WI38 (cell line): ENCODE results near the gene MTMR11.
"Not testable (repeated sequence)": the region's sequence is repeated elsewhere in the genome, so short reads cannot be mapped to it uniquely, and the experiment has no call there.

Experiments used
- H3K4me3 ChIP-seq: 2 replicates; pipeline ENCODE4 v1.5.1; 2011; ENCODE audit warnings: low read depth, mild to moderate bottlenecking, control low read depth, low read length
- TF ChIP-seq, protein P1 (sequence below): IDR thresholded peaks from 2 replicates; pipeline ENCODE4 v1.5.1; 2012; ENCODE audit warnings: low read depth, mild to moderate bottlenecking, control low read depth, low read length

Gene MTMR11

DNA sequence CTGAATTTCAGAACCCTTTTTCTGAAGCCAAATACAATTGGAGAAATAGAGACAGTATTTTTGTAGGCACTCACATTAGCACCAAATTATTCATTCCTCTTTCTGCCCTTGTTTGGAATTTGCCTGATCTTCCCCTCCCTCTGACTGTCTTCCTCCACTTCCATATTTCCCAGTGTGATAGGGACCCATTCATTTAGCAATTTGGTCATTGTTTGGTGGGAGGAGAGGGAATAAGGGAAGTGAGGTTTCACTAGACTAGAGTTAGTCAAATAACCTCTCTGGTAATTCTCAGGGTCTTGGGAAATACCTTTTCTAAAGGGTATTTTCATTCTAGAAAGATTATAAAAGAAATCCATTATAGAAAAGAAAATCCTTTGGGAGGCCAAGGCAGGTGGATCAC lies 31.0 kb upstream of the MTMR11 start:
- TF ChIP-seq, protein P1, sequence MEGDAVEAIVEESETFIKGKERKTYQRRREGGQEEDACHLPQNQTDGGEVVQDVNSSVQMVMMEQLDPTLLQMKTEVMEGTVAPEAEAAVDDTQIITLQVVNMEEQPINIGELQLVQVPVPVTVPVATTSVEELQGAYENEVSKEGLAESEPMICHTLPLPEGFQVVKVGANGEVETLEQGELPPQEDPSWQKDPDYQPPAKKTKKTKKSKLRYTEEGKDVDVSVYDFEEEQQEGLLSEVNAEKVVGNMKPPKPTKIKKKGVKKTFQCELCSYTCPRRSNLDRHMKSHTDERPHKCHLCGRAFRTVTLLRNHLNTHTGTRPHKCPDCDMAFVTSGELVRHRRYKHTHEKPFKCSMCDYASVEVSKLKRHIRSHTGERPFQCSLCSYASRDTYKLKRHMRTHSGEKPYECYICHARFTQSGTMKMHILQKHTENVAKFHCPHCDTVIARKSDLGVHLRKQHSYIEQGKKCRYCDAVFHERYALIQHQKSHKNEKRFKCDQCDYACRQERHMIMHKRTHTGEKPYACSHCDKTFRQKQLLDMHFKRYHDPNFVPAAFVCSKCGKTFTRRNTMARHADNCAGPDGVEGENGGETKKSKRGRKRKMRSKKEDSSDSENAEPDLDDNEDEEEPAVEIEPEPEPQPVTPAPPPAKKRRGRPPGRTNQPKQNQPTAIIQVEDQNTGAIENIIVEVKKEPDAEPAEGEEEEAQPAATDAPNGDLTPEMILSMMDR = no peak
- no peak overlapping the region for H3K4me3 ChIP-seq

DNA sequence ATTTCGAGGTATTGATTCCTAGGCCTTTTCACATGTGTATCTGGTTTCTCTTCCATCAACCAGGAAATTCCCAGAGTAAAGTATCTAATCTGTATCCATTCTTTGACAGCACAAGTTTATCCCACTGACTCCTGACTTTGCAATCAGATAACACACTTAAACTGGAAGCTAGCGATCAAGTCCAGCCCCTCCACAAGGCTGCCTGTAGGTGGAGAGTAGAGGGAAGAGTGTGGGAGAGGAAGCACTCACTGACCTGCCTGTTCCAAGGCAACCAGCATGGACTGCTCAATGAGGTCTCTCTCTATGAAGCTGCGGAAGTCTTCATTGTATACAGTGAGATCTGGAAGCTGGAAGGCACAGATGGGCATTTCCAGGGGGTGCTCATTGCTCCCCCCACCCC lies 30.4 kb upstream of the MTMR11 start:
- no peak overlapping the region for H3K4me3 ChIP-seq
- TF ChIP-seq, protein P1 = no peak

DNA sequence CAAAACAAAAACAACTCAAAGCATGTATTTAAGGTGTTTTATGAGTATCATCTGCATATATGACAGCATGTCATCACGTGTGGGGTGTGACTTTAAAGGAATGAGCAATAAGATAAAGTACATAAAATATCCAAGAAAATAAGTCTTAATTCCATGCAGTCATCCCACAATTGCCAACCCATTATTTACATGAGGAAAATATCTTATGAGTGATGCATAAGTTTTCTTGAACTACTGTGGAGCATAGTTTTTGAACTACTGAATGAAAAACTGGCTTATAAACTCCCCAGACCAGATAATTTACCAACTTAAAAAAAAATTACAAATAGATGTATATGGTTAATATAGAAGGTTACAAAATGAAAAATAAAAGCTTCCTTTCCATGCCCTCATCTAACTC lies 29.7 kb upstream of the MTMR11 start:
- TF ChIP-seq, protein P1 = no peak
- no peak overlapping the region for H3K4me3 ChIP-seq

DNA sequence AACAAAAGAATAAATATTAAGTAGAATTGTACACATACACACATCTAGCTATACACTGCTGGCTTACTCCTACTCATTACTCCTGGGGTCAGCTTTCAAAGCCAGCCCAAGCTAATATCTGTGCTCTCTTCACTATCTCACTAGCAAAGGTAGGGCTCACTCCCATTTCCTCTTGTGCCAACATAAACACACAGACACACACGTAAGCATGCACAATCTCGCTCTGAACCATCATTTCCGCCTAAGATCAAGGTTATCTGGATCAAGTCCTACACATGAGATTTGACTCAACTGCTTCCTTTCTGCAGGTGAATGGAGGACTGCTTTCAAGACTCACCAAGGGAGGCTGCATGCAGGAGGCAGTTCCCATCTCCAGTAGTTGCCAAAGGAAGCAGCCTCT lies 28.8 kb upstream of the MTMR11 start:
- no peak overlapping the region for H3K4me3 ChIP-seq
- TF ChIP-seq, protein P1 = no peak

DNA sequence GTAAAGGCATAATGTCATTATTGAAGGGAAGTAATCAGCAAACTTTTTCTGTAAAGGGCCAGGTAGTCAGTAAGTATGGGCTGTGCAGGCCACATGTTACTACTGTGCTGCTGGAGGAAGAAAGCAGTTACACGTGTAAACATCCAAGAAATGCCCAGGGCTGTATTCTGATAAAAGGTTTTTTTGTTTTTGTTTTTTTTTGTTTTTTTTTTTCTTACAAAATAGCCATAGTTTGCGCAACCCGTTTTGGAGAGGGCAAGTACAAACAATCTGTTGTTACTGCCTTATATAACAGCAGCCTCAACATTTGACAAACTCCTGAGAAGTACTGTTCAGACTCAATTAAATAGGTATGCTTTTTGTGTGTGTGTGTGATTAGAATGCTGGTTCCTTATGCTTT lies 26.7 kb upstream of the MTMR11 start:
- H3K4me3 ChIP-seq = no peak overlapping the region
- TF ChIP-seq, protein P1 = no peak

DNA sequence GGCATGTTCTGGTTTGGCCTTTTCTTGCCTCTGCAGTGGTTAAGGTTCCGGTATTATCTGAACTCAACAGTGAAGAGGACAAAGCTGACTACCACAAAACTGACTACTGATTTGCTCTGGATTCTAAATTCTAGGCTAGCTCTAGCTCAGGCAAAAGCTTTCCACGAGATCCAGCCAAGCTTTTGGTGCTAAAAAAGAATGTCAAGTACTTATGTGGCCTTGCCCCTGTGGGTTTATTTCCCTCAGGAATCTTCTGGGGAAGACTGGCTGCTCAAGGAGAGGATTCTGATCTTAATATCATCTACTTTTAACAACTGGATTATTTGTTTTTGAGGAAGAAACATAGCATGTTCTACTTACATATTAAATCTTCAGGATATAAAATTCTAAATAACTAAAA lies 26.1 kb upstream of the MTMR11 start:
- H3K4me3 ChIP-seq = no peak overlapping the region
- TF ChIP-seq, protein P1 = no peak

DNA sequence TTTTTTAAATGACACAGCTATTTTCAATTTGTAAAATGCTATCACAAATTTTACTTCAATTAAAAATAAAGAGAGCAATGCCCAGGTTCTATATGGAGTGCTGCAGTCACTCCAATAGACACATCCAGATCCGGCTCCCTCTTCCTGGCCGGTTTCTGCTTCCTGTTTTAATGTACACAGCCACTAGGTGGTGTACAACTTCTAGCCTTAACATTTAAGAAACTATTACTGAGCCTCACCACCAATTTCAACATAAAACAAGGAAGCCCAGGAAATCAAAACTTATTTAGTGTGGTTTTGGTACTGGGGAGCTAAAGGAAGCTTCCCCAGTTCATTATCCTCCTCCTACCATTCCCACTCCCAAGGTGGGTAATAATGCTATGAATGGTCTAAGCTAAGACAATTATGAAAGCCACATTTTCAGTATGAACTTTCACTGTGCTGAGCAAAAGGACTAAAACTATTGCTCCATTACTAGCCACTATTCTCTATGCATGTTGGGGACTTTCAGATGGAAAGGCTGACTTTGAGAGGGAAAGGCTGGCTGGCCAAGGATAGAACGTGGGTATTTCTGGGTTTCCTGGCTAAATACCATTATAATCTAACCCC lies 25.5 kb upstream of the MTMR11 start:
- H3K4me3 ChIP-seq = no peak overlapping the region
- TF ChIP-seq, protein P1 = peak; percentile 47

DNA sequence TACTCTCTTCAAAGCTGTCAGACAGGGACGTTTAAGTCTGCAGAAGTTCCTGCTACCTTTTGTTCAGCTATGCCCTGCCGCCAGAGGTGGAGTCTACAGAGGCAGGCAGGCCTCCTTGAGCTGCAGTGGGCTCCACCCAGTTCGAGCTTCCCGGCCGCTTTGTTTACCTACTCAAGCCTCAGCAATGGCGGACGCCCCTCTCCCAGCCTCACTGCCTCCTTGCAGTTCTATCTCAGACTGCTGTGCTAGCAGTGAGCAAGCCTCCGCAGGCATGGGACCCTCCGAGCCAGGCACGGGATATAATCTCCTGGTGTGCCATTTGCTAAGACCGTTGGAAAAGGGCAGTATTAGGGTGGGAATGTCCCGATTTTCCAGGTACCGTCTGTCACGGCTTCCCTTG lies 20.9 kb upstream of the MTMR11 start:
- not testable (repeated sequence) for H3K4me3 ChIP-seq
